HL-60 (cell line): ENCODE data around the gene ARV1.

Experiments used
- DNase-seq, 2 experiments: peaks; one replicate each; pipeline ENCODE4 v3.0.0-alpha.2; 2010 to 2020; ENCODE audit warnings: low read depth in 1 of 2, low spot score in 1 of 2
- H3K27ac ChIP-seq: fragments of 250-450 bp; sonication (Bioruptor Pico); replicated peaks from 2 replicates; pipeline ENCODE4 v1.5.1; 2020; ENCODE audit warnings: mild to moderate bottlenecking, moderate library complexity
- H3K27me3 ChIP-seq: fragments of 250-450 bp; sonication (Bioruptor Pico); 2 replicates; pipeline ENCODE4 v1.5.1; 2021; ENCODE audit warnings: mild to moderate bottlenecking, moderate library complexity; ENCODE audit not compliant: insufficient read depth, poor library complexity, severe bottlenecking
- H3K4me3 ChIP-seq: replicated peaks from 2 replicates; pipeline ENCODE4 v1.5.1; 2011; ENCODE audit warnings: mild to moderate bottlenecking, control low read depth, low read length; ENCODE audit not compliant: insufficient read depth
- GABPA ChIP-seq: IDR thresholded peaks from 2 replicates; pipeline ENCODE4 v1.6.1; 2012; ENCODE audit warnings: low read depth
- POLR2AphosphoS5 ChIP-seq: IDR thresholded peaks from 2 replicates; pipeline ENCODE4 v1.6.1; 2012; ENCODE audit warnings: low read depth
- SPI1 ChIP-seq: IDR thresholded peaks from 2 replicates; pipeline ENCODE4 v1.6.1; 2012; ENCODE audit warnings: low read depth, mild to moderate bottlenecking, borderline replicate concordance
- TF ChIP-seq, protein P1 (sequence below): IDR thresholded peaks from 2 replicates; pipeline ENCODE4 v1.6.1; 2012; ENCODE audit warnings: low read depth; ENCODE audit not compliant: insufficient replicate concordance
- TF ChIP-seq, protein P2 (sequence below): IDR thresholded peaks from one replicate; pipeline ENCODE4 v1.5.1; 2011; ENCODE audit warnings: low read length, control low read depth, inconsistent platforms; ENCODE audit not compliant: insufficient read depth

ARV1 gene

DNA sequence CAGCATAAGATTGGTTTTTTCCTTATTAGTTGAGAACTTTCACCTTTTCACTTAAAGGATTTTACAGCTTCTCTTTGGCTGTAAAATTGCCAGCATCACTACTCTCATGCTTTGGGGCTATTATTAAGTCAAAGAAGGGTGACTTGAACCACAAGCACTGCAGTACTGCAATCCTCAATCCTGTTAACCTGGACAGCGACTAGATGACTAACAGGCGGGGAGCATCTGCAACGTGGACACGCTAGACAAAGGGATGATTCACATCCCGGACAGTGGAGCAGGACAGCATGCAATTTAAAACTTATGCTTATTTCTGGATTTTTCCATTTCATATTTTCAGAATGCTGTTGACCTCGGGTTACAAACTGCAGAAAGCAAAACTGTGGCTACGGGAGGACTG is 8.1 kb downstream of the ARV1 start:
- no peak for DNase-seq
- Histone ChIP-seq H3K27ac (no peak overlapping the region), H3K27me3 (no peaks in the 10 kb centered on the region), H3K4me3 (no peak overlapping the region)
- TF ChIP-seq POLR2AphosphoS5 (no peak), GABPA (no peak), SPI1 (no peak)
- TF ChIP-seq, protein P1, sequence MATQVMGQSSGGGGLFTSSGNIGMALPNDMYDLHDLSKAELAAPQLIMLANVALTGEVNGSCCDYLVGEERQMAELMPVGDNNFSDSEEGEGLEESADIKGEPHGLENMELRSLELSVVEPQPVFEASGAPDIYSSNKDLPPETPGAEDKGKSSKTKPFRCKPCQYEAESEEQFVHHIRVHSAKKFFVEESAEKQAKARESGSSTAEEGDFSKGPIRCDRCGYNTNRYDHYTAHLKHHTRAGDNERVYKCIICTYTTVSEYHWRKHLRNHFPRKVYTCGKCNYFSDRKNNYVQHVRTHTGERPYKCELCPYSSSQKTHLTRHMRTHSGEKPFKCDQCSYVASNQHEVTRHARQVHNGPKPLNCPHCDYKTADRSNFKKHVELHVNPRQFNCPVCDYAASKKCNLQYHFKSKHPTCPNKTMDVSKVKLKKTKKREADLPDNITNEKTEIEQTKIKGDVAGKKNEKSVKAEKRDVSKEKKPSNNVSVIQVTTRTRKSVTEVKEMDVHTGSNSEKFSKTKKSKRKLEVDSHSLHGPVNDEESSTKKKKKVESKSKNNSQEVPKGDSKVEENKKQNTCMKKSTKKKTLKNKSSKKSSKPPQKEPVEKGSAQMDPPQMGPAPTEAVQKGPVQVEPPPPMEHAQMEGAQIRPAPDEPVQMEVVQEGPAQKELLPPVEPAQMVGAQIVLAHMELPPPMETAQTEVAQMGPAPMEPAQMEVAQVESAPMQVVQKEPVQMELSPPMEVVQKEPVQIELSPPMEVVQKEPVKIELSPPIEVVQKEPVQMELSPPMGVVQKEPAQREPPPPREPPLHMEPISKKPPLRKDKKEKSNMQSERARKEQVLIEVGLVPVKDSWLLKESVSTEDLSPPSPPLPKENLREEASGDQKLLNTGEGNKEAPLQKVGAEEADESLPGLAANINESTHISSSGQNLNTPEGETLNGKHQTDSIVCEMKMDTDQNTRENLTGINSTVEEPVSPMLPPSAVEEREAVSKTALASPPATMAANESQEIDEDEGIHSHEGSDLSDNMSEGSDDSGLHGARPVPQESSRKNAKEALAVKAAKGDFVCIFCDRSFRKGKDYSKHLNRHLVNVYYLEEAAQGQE, result no peak
- TF ChIP-seq, protein P2, sequence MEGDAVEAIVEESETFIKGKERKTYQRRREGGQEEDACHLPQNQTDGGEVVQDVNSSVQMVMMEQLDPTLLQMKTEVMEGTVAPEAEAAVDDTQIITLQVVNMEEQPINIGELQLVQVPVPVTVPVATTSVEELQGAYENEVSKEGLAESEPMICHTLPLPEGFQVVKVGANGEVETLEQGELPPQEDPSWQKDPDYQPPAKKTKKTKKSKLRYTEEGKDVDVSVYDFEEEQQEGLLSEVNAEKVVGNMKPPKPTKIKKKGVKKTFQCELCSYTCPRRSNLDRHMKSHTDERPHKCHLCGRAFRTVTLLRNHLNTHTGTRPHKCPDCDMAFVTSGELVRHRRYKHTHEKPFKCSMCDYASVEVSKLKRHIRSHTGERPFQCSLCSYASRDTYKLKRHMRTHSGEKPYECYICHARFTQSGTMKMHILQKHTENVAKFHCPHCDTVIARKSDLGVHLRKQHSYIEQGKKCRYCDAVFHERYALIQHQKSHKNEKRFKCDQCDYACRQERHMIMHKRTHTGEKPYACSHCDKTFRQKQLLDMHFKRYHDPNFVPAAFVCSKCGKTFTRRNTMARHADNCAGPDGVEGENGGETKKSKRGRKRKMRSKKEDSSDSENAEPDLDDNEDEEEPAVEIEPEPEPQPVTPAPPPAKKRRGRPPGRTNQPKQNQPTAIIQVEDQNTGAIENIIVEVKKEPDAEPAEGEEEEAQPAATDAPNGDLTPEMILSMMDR, result no peak

DNA sequence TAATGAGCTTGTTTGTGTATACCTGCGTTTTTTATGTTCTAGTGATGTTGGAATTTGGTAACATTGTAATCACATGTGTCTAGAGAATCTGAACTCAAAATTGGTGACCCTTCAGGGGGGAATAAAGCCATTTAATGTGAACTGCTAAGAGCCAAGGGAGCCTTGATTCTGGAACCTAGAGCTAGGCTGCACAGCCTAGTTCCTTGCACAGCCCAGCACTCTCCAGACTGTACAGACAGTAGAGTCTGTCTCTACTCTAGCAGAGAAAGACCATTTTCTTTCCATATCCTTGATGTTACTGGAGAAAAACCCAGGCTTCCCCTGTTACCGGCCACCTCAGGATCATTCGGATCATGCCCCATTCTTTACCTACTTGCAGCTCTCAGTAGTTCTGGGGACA is 8.6 kb downstream of the ARV1 start:
- H3K27ac ChIP-seq, result no peak overlapping the region
- TF ChIP-seq, protein P1, result no peak
- no peak for TF ChIP-seq GABPA
- TF ChIP-seq, protein P2, result no peak
- no peak for TF ChIP-seq SPI1

DNA sequence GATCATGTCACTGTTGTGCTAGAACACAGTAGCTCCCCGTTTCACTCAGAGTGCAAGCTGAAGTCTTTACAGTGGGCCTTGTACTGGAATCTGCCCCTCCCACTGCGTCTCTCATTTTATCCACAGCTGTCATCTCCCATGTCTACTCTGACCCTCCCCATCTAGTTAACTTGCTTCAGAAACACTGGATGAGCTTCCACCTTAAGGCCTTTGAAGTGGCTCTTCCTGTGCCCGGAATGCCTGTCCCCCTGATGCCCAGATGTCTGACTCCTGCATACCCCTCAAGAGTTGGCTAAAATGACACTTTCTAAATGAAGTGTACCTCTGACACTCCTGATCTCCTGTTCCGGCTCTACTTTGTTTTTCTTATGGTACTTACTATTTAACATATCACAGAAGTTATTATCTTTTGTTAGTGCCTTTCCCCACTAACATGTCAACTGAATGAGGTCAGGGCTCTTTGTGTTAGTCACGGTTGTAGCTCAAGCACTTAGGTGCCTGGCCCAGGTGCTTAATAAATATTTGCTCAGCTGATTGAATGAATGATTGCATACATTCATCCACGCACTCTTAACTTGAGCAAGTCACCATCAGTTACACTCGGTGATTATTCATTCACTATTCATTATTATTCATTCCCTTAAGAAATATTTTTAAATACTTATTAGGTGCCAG is 13.3 kb downstream of the ARV1 start:
- DNase-seq, result no peak
- no peak overlapping the region for H3K27ac ChIP-seq
- H3K27me3 ChIP-seq, result no peaks in the 10 kb centered on the region
- no peak for TF ChIP-seq GABPA
- TF ChIP-seq, protein P1, result no peak
- TF ChIP-seq, protein P2, result no peak
- no peak for TF ChIP-seq SPI1
- TF ChIP-seq POLR2AphosphoS5, result no peak
- H3K4me3 ChIP-seq, result no peak overlapping the region

More for the DNA sequence above, 8.6 kb downstream of the ARV1 start:
- DNase-seq, result no peak
- Histone ChIP-seq H3K4me3 (no peak overlapping the region), H3K27me3 (no peaks in the 10 kb centered on the region)
